Body of pancreas (tissue), 4 donors: ENCODE data around the gene PRR20A. TPM values are rescaled to one million over a fixed set of nuclear protein-coding genes. Genes with fewer than 3 reads are reported as not detected.
"Not testable (repeated sequence)": the region's sequence is repeated elsewhere in the genome, so short reads cannot be mapped to it uniquely, and the experiment has no call there.

Experiments used
- ATAC-seq: fragments of 150-250 bp; one replicate; pipeline ENCODE4 v1.9.1; 2016
- DNase-seq, 4 donors: peaks; one replicate each; pipeline ENCODE4 v3.0.0-alpha.2; 2019
- H3K27ac ChIP-seq, 4 donors: fragments of 200-600 bp; sonication (generic); 1 replicate in 3 of 4; 2 replicates in 1 of 4; pipeline versions ENCODE4 v1.5.1 to v1.6.1; 2016 to 2019; ENCODE audit warnings: mild to moderate bottlenecking in 1 of 4, mixed read lengths in 1 of 4, moderate library complexity in 1 of 4
- H3K27me3 ChIP-seq, 2 donors: fragments of 200-600 bp; sonication (generic); one replicate each; pipeline ENCODE4 v1.6.0; 2016; ENCODE audit warnings: mild to moderate bottlenecking in 1 of 2
- H3K36me3 ChIP-seq, 2 donors: fragments of 200-600 bp; sonication (generic); replicated peaks in 1 of 2; 2 replicates each; pipeline ENCODE4 v1.5.1; 2016; ENCODE audit warnings: low read depth in 2 of 2; ENCODE audit not compliant: insufficient read depth in 1 of 2
- H3K4me1 ChIP-seq: fragments of 200-600 bp; sonication (generic); one replicate; pipeline ENCODE4 v1.6.0; 2016
- H3K4me3 ChIP-seq, 2 donors: fragments of 200-600 bp; sonication (generic); 1 replicate in 1 of 2; 2 replicates in 1 of 2; pipeline ENCODE4 v1.5.1; 2016 to 2019
- H3K9me3 ChIP-seq, 3 donors: fragments of 200-600 bp; sonication (generic); 1 replicate in 2 of 3; 2 replicates in 1 of 3; pipeline ENCODE4 v1.5.1; 2016
- CTCF ChIP-seq, 7 experiments: fragments of 450-650 bp in 4 of 7; fragments of 200-600 bp in 3 of 7; sonication (generic) in 3 of 7; IDR thresholded peaks; one replicate each; pipeline ENCODE4 v1.5.1; 2016 to 2019; ENCODE audit warnings: antibody characterized with exemption in 7 of 7
- POLR2A ChIP-seq, 3 donors: fragments of 450-650 bp; IDR thresholded peaks; one replicate each; pipeline ENCODE4 v1.6.1; 2016; ENCODE audit warnings: antibody characterized with exemption in 3 of 3, mild to moderate bottlenecking in 2 of 3
- WGBS, 2 donors: methylation state at CpG; one replicate each; pipeline ENCODE4 v1.1.5; 2017; 5-methylcytosine and 5-hydroxymethylcytosine counted together
- intact Hi-C: fragments of 100-400 bp; cut with DNase I; formaldehyde crosslinking; loops from one replicate; pipeline ENCODE4 v1.15.1; 2023
- total RNA-seq, 2 donors: library from RNA; depleted of rRNA; stranded (reverse); fragments of >200 nt; gene quantifications; one replicate each; pipeline ENCODE4 v1.1.0, GENCODE V29; 2016

The PRR20A gene
- total RNA-seq: not detected

GRCh38 chr13:57140235-57140968, at the start of gene PRR20A:
Gene PRR20A (plus strand): TSS chr13:57140918. CDS start chr13:57141305, 387 bp downstream.
- DNase-seq, H3K27ac ChIP-seq, H3K27me3 ChIP-seq, H3K9me3 ChIP-seq, H3K4me3 ChIP-seq, H3K36me3 ChIP-seq, H3K4me1 ChIP-seq, ATAC-seq, intact Hi-C loops: not testable (repeated sequence)
- 85% methylated on average over 9 of the region's 34 CpGs; no CpG with 5 or more reads in 1 of the 2 donors for WGBS, 2 donors

GRCh38 chr13:57114945-57115344, 25.8 kb upstream of the PRR20A start:
- ATAC-seq (no peak), DNase-seq (no peak)
- no peaks in the 10 kb centered on the region for H3K27me3 ChIP-seq
- no peaks in the 10 kb centered on the region for H3K4me1 ChIP-seq
- no peak overlapping the region for H3K4me3 ChIP-seq
- TF ChIP-seq POLR2A (IDR thresholded peaks at IDR 0.05): no peak
- no peak for TF ChIP-seq CTCF (IDR thresholded peaks at IDR 0.05)
- intact Hi-C loops: no loop called here
- H3K27ac ChIP-seq: no peak overlapping the region
- 72 to 82% methylated on average over 4 of the region's 4 CpGs for WGBS, 2 donors
- no peaks in the 10 kb centered on the region for H3K9me3 ChIP-seq
- no peaks in the 10 kb centered on the region for H3K36me3 ChIP-seq

GRCh38 chr13:57123681-57124080, 17.0 kb upstream of the PRR20A start:
- Histone ChIP-seq H3K27ac (no peak overlapping the region), H3K36me3 (no peaks in the 10 kb centered on the region), H3K4me3 (no peak overlapping the region), H3K9me3 (no peaks in the 10 kb centered on the region), H3K4me1 (no peaks in the 10 kb centered on the region), H3K27me3 (no peaks in the 10 kb centered on the region)
- ATAC-seq (no peak), DNase-seq (no peak)
- WGBS, 2 donors: 79 to 85% methylated on average over 1 of the region's 1 CpG
- intact Hi-C loops: no loop called here
- TF ChIP-seq CTCF (IDR thresholded peaks at IDR 0.05): no peak

- no peaks in the 10 kb centered on the region for H3K27me3 ChIP-seq
- no peak for ATAC-seq
- no peak overlapping the region for H3K27ac ChIP-seq
- no peaks in the 10 kb centered on the region for H3K9me3 ChIP-seq
- DNase-seq: no peak
- WGBS, 2 donors: 59 to 61% methylated on average over 6 of the region's 6 CpGs
- no peaks in the 10 kb centered on the region for H3K4me1 ChIP-seq
- intact Hi-C loops: no loop called here
- no peaks in the 10 kb centered on the region for H3K36me3 ChIP-seq
- H3K4me3 ChIP-seq: no peak overlapping the region
- TF ChIP-seq POLR2A (IDR thresholded peaks at IDR 0.05): no peak
- no peak for TF ChIP-seq CTCF (IDR thresholded peaks at IDR 0.05)
These were observed 11.8 kb upstream of the PRR20A start for GRCh38 chr13:57128909-57129308.

GRCh38 chr13:57136093-57136492, 4.6 kb upstream of the PRR20A start:
- no peak overlapping the region for H3K4me3 ChIP-seq
- no peaks in the 10 kb centered on the region for H3K4me1 ChIP-seq
- no peaks in the 10 kb centered on the region for H3K9me3 ChIP-seq
- intact Hi-C loops: no loop called here
- ATAC-seq (no peak), DNase-seq (no peak)
- TF ChIP-seq POLR2A (IDR thresholded peaks at IDR 0.05): no peak
- no peak for TF ChIP-seq CTCF (IDR thresholded peaks at IDR 0.05)
- no peaks in the 10 kb centered on the region for H3K36me3 ChIP-seq
- no peaks in the 10 kb centered on the region for H3K27me3 ChIP-seq
- 39 to 40% methylated on average over 2 of the region's 2 CpGs for WGBS, 2 donors
- no peak overlapping the region for H3K27ac ChIP-seq
